IMR-90 (cell line): Measurements from ENCODE around the gene SRD5A3. TPM values are rescaled to one million over a fixed set of nuclear protein-coding genes. Genes with fewer than 3 reads are reported as not detected.

Source experiments
- ATAC-seq: fragments of 200-7000 bp; cut with Tn5 transposase; 2 replicates; pipeline ENCODE4 v1.9.1; 2020; ENCODE audit warnings: low read depth, mild to moderate bottlenecking, moderate library complexity
- BruUV-seq: library from RNA; stranded (reverse); fragments of 400-500 nt; replicated peaks from 2 replicates; lab custom pipeline; 2021; lab: Mats Ljungman, UMichigan
- CTCF ChIA-PET: fragments of 300-600 bp; formaldehyde crosslinking; extraction: SDS; loops from one replicate; lab custom pipeline; 2021; ENCODE audit warnings: antibody characterized with exemption; lab: Yijun Ruan, JAX
- POLR2A ChIA-PET: fragments of 300-600 bp; sonication (Branson Sonifier 250); formaldehyde crosslinking; loops from one replicate; lab custom pipeline; 2022; ENCODE audit warnings: antibody characterized with exemption; ENCODE audit not compliant: unreplicated experiment; lab: Charles Lee
- DNase-seq: peaks from one replicate; pipeline ENCODE4 v3.0.0; 2013
- H2AFZ ChIP-seq: replicated peaks from 2 replicates; pipeline ENCODE3; 2013; ENCODE audit warnings: low read length, mild to moderate bottlenecking; ENCODE audit not compliant: poor library complexity
- H2AK5ac ChIP-seq: 2 replicates; pipeline ENCODE4 v1.6.1; 2013; ENCODE audit warnings: low read depth, low read length, inconsistent platforms
- H2AK9ac ChIP-seq: replicated peaks from 2 replicates; pipeline ENCODE3; 2013; ENCODE audit warnings: mild to moderate bottlenecking, low read depth, low read length, moderate library complexity; ENCODE audit not compliant: poor library complexity
- H2BK120ac ChIP-seq: 2 replicates; pipeline ENCODE4 v1.6.1; 2013; ENCODE audit warnings: low read depth, low read length, inconsistent platforms
- H2BK15ac ChIP-seq: 3 replicates; pipeline ENCODE4 v1.6.1; 2013; ENCODE audit warnings: low read depth, low read length, inconsistent platforms
- H2BK20ac ChIP-seq: 2 replicates; pipeline ENCODE4 v1.6.1; 2013; ENCODE audit warnings: low read depth, mild to moderate bottlenecking, inconsistent platforms, low read length, moderate library complexity
- H2BK5ac ChIP-seq: 2 replicates; pipeline ENCODE4 v1.6.1; 2013; ENCODE audit warnings: mild to moderate bottlenecking, low read depth, low read length, inconsistent platforms; ENCODE audit not compliant: poor library complexity, severe bottlenecking
- H3K14ac ChIP-seq: replicated peaks from 2 replicates; pipeline ENCODE4 v1.6.1; 2013; ENCODE audit warnings: low read depth, low read length, inconsistent platforms
- H3K18ac ChIP-seq: 2 replicates; pipeline ENCODE4 v1.6.1; 2013; ENCODE audit warnings: low read depth, low read length, control low read depth
- H3K23ac ChIP-seq: 2 replicates; pipeline ENCODE4 v1.6.1; 2013; ENCODE audit warnings: low read depth, low read length, inconsistent platforms
- H3K27ac ChIP-seq: 2 replicates; pipeline ENCODE4 v1.5.1; 2013; ENCODE audit warnings: mild to moderate bottlenecking, control low read depth, low read length; ENCODE audit not compliant: insufficient read depth
- H3K27me3 ChIP-seq: 2 replicates; pipeline ENCODE4 v1.6.1; 2013; ENCODE audit warnings: low read length; ENCODE audit not compliant: control insufficient read depth, insufficient read depth
- H3K36me3 ChIP-seq: 2 replicates; pipeline ENCODE4 v1.6.1; 2013; ENCODE audit warnings: low read length, mixed read lengths; ENCODE audit not compliant: control insufficient read depth, insufficient read depth
- H3K4ac ChIP-seq: 2 replicates; pipeline ENCODE4 v1.6.1; 2013; ENCODE audit warnings: low read depth, low read length, inconsistent platforms
- H3K4me1 ChIP-seq: 2 replicates; pipeline ENCODE4 v1.6.1; 2013; ENCODE audit warnings: low read length, mixed read lengths; ENCODE audit not compliant: control insufficient read depth, insufficient read depth
- H3K4me2 ChIP-seq: 2 replicates; pipeline ENCODE4 v1.6.1; 2013; ENCODE audit warnings: low read depth, mild to moderate bottlenecking, control low read depth, low read length, moderate library complexity
- H3K4me3 ChIP-seq: 2 replicates; pipeline ENCODE4 v1.5.1; 2013; ENCODE audit warnings: low read depth, mild to moderate bottlenecking, control low read depth, low read length, moderate library complexity; ENCODE audit not compliant: insufficient read depth
- H3K56ac ChIP-seq: 2 replicates; pipeline ENCODE4 v1.6.1; 2013; ENCODE audit warnings: low read length, inconsistent platforms; ENCODE audit not compliant: insufficient read depth; ENCODE audit errors: extremely low read depth
- H3K79me1 ChIP-seq, 2 experiments: 2 replicates each; pipeline ENCODE4 v1.6.1; 2013; ENCODE audit warnings: low read length in 2 of 2, inconsistent platforms in 1 of 2, low read depth in 1 of 2
- H3K9ac ChIP-seq: 2 replicates; pipeline ENCODE4 v1.6.1; 2013; ENCODE audit warnings: low read depth, low read length, control low read depth
- H3K9me1 ChIP-seq: 2 replicates; pipeline ENCODE4 v1.6.1; 2013; ENCODE audit warnings: low read length, inconsistent platforms; ENCODE audit not compliant: insufficient read depth
- H3K9me3 ChIP-seq: 2 replicates; pipeline ENCODE4 v1.6.1; 2013; ENCODE audit warnings: low read length; ENCODE audit not compliant: control insufficient read depth, insufficient read depth
- H4K20me1 ChIP-seq: 2 replicates; pipeline ENCODE4 v1.6.1; 2013; ENCODE audit warnings: low read length, inconsistent platforms; ENCODE audit not compliant: insufficient read depth
- H4K5ac ChIP-seq: 2 replicates; pipeline ENCODE4 v1.6.1; 2013; ENCODE audit warnings: mild to moderate bottlenecking, low read depth, low read length, control low read depth
- H4K8ac ChIP-seq, 2 experiments: 2 replicates each; pipeline ENCODE4 v1.6.1; 2013; ENCODE audit warnings: low read depth in 2 of 2, low read length in 2 of 2, control low read depth in 1 of 2, inconsistent platforms in 1 of 2
- H4K91ac ChIP-seq: 2 replicates; pipeline ENCODE4 v1.6.1; 2013; ENCODE audit warnings: low read depth, low read length, inconsistent platforms; ENCODE audit not compliant: insufficient read depth
- BHLHE40 ChIP-seq: fragments of 150-350 bp; IDR thresholded peaks from 2 replicates; pipeline ENCODE4 v1.6.1; 2016; ENCODE audit warnings: mild to moderate bottlenecking, low read depth, low read length
- CEBPB ChIP-seq: IDR thresholded peaks from 2 replicates; pipeline ENCODE4 v1.6.1; 2012; ENCODE audit warnings: low read depth, low read length, improper control_type of control experiment
- ELK1 ChIP-seq: fragments of 150-350 bp; IDR thresholded peaks from 2 replicates; pipeline ENCODE4 v1.6.1; 2016; ENCODE audit warnings: low read depth, mild to moderate bottlenecking, low read length, moderate library complexity, borderline replicate concordance
- FOS ChIP-seq: fragments of 150-350 bp; IDR thresholded peaks from 2 replicates; pipeline ENCODE4 v1.6.1; 2016; ENCODE audit warnings: low read depth, low read length
- MAZ ChIP-seq: IDR thresholded peaks from 2 replicates; pipeline ENCODE4 v1.6.1; 2012; ENCODE audit warnings: low read depth, mild to moderate bottlenecking, low read length, improper control_type of control experiment, moderate library complexity, borderline replicate concordance
- MXI1 ChIP-seq: IDR thresholded peaks from 2 replicates; pipeline ENCODE4 v1.6.1; 2012; ENCODE audit warnings: low read depth, mild to moderate bottlenecking, low read length, moderate library complexity, borderline replicate concordance
- NFE2L2 ChIP-seq: fragments of 150-350 bp; IDR thresholded peaks from 2 replicates; pipeline ENCODE4 v1.6.1; 2016; ENCODE audit warnings: low read depth, mild to moderate bottlenecking, low read length
- RAD21 ChIP-seq: IDR thresholded peaks from 2 replicates; pipeline ENCODE4 v1.6.1; 2012; ENCODE audit warnings: low read length, improper control_type of control experiment
- RCOR1 ChIP-seq: IDR thresholded peaks from 2 replicates; pipeline ENCODE4 v1.6.1; 2012; ENCODE audit warnings: mild to moderate bottlenecking, low read length, improper control_type of control experiment; ENCODE audit not compliant: insufficient replicate concordance
- RFX5 ChIP-seq: IDR thresholded peaks from 2 replicates; pipeline ENCODE4 v1.8.0; 2012; ENCODE audit warnings: low read depth, mild to moderate bottlenecking, low read length, moderate library complexity
- SMC3 ChIP-seq: fragments of 150-350 bp; IDR thresholded peaks from 2 replicates; pipeline ENCODE4 v1.6.1; 2016; ENCODE audit warnings: low read depth, mild to moderate bottlenecking, antibody characterized with exemption, low read length, moderate library complexity
- WGBS, 2 experiments: methylation state at CpG; one replicate each; pipeline versions ENCODE4 v1.1.5 to v1.1.7; 2013; ENCODE audit warnings: missing lambda C conversion rate in 2 of 2; ENCODE audit not compliant: insufficient read length in 1 of 2; ENCODE audit errors: extremely low coverage in 2 of 2; 5-methylcytosine and 5-hydroxymethylcytosine counted together
- dilution Hi-C: fragments of 300-500 bp; cut with HindIII; formaldehyde crosslinking; loops from one replicate; pipeline ENCODE4 v1.14.3; 2018; ENCODE audit warnings: low sequenced_read_pairs; ENCODE audit not compliant: unreplicated experiment
- in situ Hi-C: fragments of 300-500 bp; cut with MboI; formaldehyde crosslinking; loops from 3 replicates; pipeline ENCODE4 v1.14.3; 2019; ENCODE audit warnings: low sequenced_read_pairs, inconsistent platforms, mixed read lengths
- intact Hi-C: fragments of 100-400 bp; cut with micrococcal nuclease; formaldehyde crosslinking; loops from 2 replicates; pipeline ENCODE4 v1.10.0; 2022
- polyA plus RNA-seq, 3 experiments: library from polyadenylated mRNA; depleted of rRNA; stranded (reverse); fragments of >200 nt; gene quantifications; 2 replicates each; pipeline ENCODE4 v1.2.3, GENCODE V29; 2012; ENCODE audit warnings: low replicate concordance in 1 of 3
- total RNA-seq: library from RNA; depleted of rRNA; stranded (reverse); fragments of >200 nt; gene quantifications from 2 replicates; pipeline ENCODE4 v1.2.3, GENCODE V29; 2012
- TF ChIP-seq, protein P1 (sequence below): conservative IDR thresholded peaks from 2 replicates; pipeline ENCODE4 v1.5.1; 2012; ENCODE audit warnings: mild to moderate bottlenecking, low read depth, low read length, improper control_type of control experiment
- TF ChIP-seq, protein P2 (sequence below): fragments of 150-350 bp; IDR thresholded peaks from 2 replicates; pipeline ENCODE4 v1.6.1; 2017; ENCODE audit warnings: mild to moderate bottlenecking, antibody characterized with exemption, low read length, low read depth

SRD5A3 gene
- total and polyA plus RNA-seq, 2 of the 4 experiments (the other 2 are of a cell fraction): 5.6 to 6.8 TPM

GRCh38 chr4:55396308-55397125 lies 50.5 kb downstream of the SRD5A3 start:
- Histone ChIP-seq H4K8ac (peak overlapping the region; percentile 59 to 66), H3K18ac (peak overlapping the region; percentile 95), H2BK120ac (peak overlapping the region; percentile 1; the same call in 1 of the 2 replicates), H2BK5ac (peak overlapping the region; percentile 95), H2AK5ac (peak overlapping the region; percentile 67), H3K9me1 (peaks cover 3% of the 10 kb centered on the region; the same call in 1 of the 2 replicates), H3K9me3 (no peaks in the 10 kb centered on the region), H2BK20ac (peak overlapping the region; percentile 9; the same call in 1 of the 2 replicates), H3K27ac (peak overlapping the region; percentile 99), H4K5ac (peak overlapping the region; percentile 79), H3K4ac (peak overlapping the region; percentile 78), H4K20me1 (peaks cover 48% of the 10 kb centered on the region), H4K91ac (peak overlapping the region; percentile 54), H2BK15ac (0 out of 3 replicates have a peak overlapping the region, but pooled peaks have one; percentile 3), H3K14ac (peak overlapping the region; percentile 90), H3K9ac (peak overlapping the region; percentile 99), H3K4me2 (peak overlapping the region; percentile 91), H2AK9ac (peak overlapping the region; percentile 96), H3K4me1 (peaks cover 7% of the 10 kb centered on the region), H3K27me3 (no peaks in the 10 kb centered on the region), H2AFZ (peak overlapping the region; percentile 97), H3K36me3 (peaks cover 9% of the 10 kb centered on the region), H3K56ac (peak overlapping the region; percentile 92), H3K4me3 (peak overlapping the region; percentile 99), H3K23ac (peak overlapping the region; percentile 99), H3K79me1 (peaks cover 2 to 7% of the 10 kb centered on the region in 2 experiments; a peak in 2 of 4 replicates)
- in situ Hi-C loops: no loop called here
- dilution Hi-C loops: no loop called here
- ChIA-PET POLR2A (no interaction called here), CTCF (interaction anchor here (2.0 kb wide), 1 partner anchor 74 kb away, joined by 10 read pairs; no protein-coding TSS in a partner anchor)
- ATAC-seq: peak; percentile 38
- intact Hi-C loops: loop anchor here (1.0 kb wide), 2 partner anchors 50 to 150 kb away; partner anchors contain the start of genes CLOCK and SRD5A3
- DNase-seq: peak; percentile 38
- 0% methylated on average over 17 of the region's 41 CpGs; no CpG with 5 or more reads in 1 of the 2 experiments for WGBS, 2 experiments
- no TSS peak for BruUV-seq
- TF ChIP-seq RAD21: no peak
- TF ChIP-seq BHLHE40: no peak
- no peak for TF ChIP-seq SMC3
- TF ChIP-seq, protein P1, sequence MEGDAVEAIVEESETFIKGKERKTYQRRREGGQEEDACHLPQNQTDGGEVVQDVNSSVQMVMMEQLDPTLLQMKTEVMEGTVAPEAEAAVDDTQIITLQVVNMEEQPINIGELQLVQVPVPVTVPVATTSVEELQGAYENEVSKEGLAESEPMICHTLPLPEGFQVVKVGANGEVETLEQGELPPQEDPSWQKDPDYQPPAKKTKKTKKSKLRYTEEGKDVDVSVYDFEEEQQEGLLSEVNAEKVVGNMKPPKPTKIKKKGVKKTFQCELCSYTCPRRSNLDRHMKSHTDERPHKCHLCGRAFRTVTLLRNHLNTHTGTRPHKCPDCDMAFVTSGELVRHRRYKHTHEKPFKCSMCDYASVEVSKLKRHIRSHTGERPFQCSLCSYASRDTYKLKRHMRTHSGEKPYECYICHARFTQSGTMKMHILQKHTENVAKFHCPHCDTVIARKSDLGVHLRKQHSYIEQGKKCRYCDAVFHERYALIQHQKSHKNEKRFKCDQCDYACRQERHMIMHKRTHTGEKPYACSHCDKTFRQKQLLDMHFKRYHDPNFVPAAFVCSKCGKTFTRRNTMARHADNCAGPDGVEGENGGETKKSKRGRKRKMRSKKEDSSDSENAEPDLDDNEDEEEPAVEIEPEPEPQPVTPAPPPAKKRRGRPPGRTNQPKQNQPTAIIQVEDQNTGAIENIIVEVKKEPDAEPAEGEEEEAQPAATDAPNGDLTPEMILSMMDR: no peak
- no peak for TF ChIP-seq FOS
- TF ChIP-seq MXI1: no peak
- TF ChIP-seq NFE2L2: no peak
- no peak for TF ChIP-seq RFX5
- TF ChIP-seq, protein P2, sequence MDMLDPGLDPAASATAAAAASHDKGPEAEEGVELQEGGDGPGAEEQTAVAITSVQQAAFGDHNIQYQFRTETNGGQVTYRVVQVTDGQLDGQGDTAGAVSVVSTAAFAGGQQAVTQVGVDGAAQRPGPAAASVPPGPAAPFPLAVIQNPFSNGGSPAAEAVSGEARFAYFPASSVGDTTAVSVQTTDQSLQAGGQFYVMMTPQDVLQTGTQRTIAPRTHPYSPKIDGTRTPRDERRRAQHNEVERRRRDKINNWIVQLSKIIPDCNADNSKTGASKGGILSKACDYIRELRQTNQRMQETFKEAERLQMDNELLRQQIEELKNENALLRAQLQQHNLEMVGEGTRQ: no peak
- TF ChIP-seq ELK1: no peak
- TF ChIP-seq RCOR1: no peak
- no peak for TF ChIP-seq CEBPB
- no peak for TF ChIP-seq MAZ
